Activated naive CD8-positive, alpha-beta T cell treated with anti-CD3 and anti-CD28 coated beads for 36 hours (primary cell): ENCODE data around the gene CTSC. TPM values are rescaled to one million over a fixed set of nuclear protein-coding genes. Genes with fewer than 3 reads are reported as not detected.

Experiments
- DNase-seq: peaks from one replicate; pipeline ENCODE4 v3.0.0; 2021
- H3K27ac Mint-ChIP-seq: one replicate; pipeline ENCODE4 v1.8.0; 2022; ENCODE audit warnings: mild to moderate bottlenecking, moderate library complexity, mixed read lengths
- H3K27me3 Mint-ChIP-seq: one replicate; pipeline ENCODE4 v1.8.0; 2022; ENCODE audit warnings: mild to moderate bottlenecking, mixed read lengths
- H3K36me3 Mint-ChIP-seq: one replicate; pipeline ENCODE4 v1.8.0; 2021; ENCODE audit warnings: mild to moderate bottlenecking, mixed read lengths
- H3K4me1 Mint-ChIP-seq: one replicate; pipeline ENCODE4 v1.8.0; 2021; ENCODE audit warnings: mixed read lengths
- H3K4me3 Mint-ChIP-seq: one replicate; pipeline ENCODE4 v1.8.0; 2022; ENCODE audit warnings: mild to moderate bottlenecking, moderate library complexity, mixed read lengths
- H3K9me3 Mint-ChIP-seq: one replicate; pipeline ENCODE4 v1.8.0; 2022; ENCODE audit warnings: mixed read lengths
- total RNA-seq, 2 experiments: library from RNA; stranded (reverse); gene quantifications; one replicate each; pipeline ENCODE4 v1.2.3, GENCODE V29; 2021

The CTSC gene
- 10 to 100 TPM; 77.6 to 80.9 TPM for total RNA-seq

DNA sequence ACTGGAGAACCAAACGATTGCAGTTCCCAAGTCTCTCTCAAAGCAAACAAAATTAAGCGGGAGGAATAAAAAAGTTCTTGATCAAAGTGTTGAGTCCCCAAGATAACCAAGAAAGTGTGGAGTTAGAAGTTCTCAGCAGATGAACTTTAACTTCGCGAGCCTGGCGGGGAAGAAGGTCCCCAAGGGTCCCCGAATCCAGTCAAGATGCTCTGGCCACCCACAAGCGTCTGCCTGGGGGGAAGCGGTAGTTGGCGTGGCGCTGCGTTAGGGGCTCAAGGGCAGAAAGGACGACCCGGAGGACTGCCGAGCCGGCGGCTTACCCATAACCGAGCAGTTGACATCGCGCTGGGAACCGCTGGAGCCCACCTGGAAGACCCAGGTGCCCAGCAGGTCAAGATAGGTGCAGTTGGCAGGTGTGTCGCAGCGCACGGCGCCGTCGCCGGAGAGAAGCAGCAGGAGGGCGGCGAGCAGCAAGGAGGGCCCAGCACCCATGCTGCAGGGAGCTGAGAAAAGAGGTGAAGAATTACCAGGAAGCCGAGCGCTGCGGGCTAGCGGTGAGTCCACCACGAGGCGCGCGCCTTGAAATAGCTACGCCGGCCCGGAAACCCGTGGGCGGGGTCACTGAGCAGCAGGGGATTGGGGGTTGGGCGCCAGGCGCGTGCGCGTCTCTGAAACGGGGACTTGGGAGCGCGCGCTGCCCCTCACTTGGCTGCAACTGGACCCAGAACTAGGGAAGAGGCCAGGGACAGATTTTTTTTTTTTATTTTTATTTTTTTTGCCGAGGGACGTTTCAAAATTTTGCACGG, at the start of gene CTSC:
TSS of gene CTSC (minus strand) at position 556 of the 806 bp plus-strand sequence. CDS start at position 492, 64 bp downstream.
- H3K4me3 Mint-ChIP-seq, result peak within 1 kb of the TSS; percentile 83
- peak within 1 kb of the TSS; percentile 85 for H3K27ac Mint-ChIP-seq
- no peaks in the 10 kb centered on the region for H3K27me3 Mint-ChIP-seq
- H3K9me3 Mint-ChIP-seq, result peaks cover 3% of the 10 kb centered on the region
- peaks cover 35% of the 10 kb centered on the region for H3K36me3 Mint-ChIP-seq
- H3K4me1 Mint-ChIP-seq, result peaks cover 33% of the 10 kb centered on the region
- DNase-seq, result peak; percentile 94

DNA sequence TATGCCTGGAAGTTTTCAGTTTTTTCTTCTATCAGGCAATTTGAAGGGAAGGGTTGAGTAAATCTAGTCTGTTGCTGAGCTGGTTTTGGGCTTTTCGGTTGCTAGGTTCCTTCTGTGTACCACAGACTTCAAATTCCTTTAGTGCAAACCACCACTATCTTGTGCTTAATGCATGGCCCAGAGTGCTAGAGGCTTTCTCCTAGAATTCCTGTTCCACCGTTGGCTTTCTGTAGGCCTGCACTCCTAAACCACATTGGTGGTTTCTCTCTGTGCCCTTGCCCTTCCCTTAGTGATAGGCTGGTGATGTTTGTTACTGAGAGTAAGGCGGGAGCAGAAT, 47.1 kb upstream of the CTSC start:
- Mint-ChIP-seq H3K4me1 (no peaks in the 10 kb centered on the region), H3K27me3 (no peaks in the 10 kb centered on the region), H3K27ac (no peak overlapping the region), H3K4me3 (no peak overlapping the region), H3K36me3 (no peaks in the 10 kb centered on the region), H3K9me3 (no peaks in the 10 kb centered on the region)
- DNase-seq, result no peak

DNA sequence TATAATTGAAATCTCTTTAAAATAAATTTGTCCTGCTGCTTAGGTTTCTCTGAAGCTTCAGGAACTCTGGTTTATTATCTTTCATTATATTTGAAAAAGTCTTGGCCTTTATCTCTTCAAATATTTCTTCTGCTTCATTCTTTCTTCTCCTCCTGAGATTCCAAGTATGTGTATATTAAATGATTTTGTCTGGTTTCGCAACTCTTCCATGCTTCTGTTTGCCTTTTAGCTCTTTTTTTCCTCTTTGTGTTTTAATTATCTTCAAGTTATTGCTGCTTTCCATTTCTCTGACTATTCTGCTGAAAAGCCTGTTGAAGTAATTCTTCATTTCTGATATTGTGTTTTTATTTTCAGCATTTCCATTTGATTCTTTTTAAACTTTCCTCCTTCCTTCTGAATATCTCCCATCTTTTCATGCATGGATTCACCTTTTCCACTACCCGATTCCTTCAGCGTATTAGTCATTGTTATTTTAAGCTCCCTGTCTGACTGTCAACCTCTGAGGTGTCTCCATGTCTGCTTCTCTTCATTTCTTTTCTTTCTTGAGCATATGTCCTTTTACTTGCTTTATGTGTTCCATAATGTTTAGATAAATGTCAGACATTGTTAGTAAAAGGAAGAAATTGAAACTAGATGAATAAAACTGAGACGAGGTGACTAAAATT, 46.6 kb upstream of the CTSC start:
- no peaks in the 10 kb centered on the region for H3K27me3 Mint-ChIP-seq
- H3K27ac Mint-ChIP-seq, result no peak overlapping the region
- no peaks in the 10 kb centered on the region for H3K9me3 Mint-ChIP-seq
- H3K36me3 Mint-ChIP-seq, result no peaks in the 10 kb centered on the region
- no peak overlapping the region for H3K4me3 Mint-ChIP-seq
- H3K4me1 Mint-ChIP-seq, result no peaks in the 10 kb centered on the region
- DNase-seq, result no peak

DNA sequence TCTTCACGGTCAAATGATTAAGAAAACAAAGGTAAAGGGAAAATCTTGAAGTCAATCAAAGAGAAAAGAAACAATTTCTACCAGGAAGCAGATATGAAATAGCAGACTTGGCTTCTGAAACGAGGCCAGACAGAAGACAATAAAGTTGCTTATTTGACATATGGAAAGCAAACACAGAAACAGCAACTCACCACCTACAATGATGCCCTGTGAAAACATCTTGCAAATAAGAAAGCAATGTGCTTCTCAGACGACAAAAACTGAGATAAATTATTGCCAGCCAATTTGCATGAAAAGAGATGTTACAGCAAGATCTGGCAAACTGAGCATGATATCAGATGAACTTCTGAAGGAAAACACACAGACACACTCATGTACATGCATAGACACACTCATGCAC, 45.9 kb upstream of the CTSC start:
- H3K27ac Mint-ChIP-seq, result no peak overlapping the region
- DNase-seq, result no peak
- H3K27me3 Mint-ChIP-seq, result no peaks in the 10 kb centered on the region
- H3K9me3 Mint-ChIP-seq, result no peaks in the 10 kb centered on the region
- no peak overlapping the region for H3K4me3 Mint-ChIP-seq
- no peaks in the 10 kb centered on the region for H3K4me1 Mint-ChIP-seq
- no peaks in the 10 kb centered on the region for H3K36me3 Mint-ChIP-seq

DNA sequence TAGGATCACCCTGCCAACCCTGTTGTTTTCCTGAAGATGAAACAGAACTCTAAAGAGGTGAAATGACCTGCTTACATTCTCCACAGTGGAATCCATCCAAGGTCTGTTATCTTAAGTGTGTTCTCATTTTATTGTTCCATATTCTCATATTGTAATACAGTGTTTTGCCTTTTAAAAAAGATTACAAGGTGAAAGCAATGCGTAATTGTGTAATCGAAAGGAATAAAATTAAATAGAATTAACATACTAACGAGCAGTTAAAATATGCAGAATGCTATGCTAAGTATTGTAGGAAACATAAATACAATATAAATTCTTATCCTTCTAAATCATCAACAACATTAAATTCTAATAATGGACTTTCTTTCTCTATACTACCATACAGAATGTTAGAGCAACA, 41.6 kb upstream of the CTSC start:
- Mint-ChIP-seq H3K4me1 (peaks cover 2% of the 10 kb centered on the region), H3K4me3 (no peak overlapping the region), H3K27me3 (no peaks in the 10 kb centered on the region), H3K27ac (no peak overlapping the region), H3K36me3 (peaks cover 3% of the 10 kb centered on the region), H3K9me3 (no peaks in the 10 kb centered on the region)
- DNase-seq, result no peak

DNA sequence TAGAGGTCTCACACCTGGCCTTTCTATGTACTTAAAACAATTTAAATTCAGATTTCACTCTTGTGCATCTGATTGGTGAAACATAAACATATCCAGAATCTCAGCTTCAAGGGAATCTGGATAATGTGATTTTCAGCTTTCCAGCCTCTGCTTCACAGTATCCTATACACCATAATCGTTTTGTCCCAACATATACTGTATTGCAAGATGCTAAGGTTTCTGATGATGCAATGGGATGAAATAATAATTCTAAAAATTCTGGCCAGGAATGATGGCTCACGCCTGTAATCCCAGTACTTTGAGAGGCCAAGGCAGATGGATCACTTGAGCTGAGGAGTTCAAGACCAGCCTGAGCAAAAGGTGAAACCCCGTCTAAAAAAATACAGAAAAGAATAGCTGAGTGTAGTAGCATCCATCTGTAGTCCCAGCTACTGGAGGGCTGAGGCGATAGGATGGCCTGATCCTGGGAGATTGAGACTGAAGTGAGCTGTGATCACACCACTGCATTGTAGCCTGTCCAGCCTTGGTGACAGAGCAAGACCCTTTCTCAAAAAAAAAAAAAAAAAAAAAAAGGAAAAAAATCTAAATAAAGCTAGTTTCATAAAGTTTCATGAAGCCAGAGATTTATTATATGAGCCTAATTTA, 41.0 kb upstream of the CTSC start:
- H3K27me3 Mint-ChIP-seq, result no peaks in the 10 kb centered on the region
- H3K4me1 Mint-ChIP-seq, result peaks cover 2% of the 10 kb centered on the region
- H3K36me3 Mint-ChIP-seq, result peaks cover 9% of the 10 kb centered on the region
- DNase-seq, result no peak
- H3K27ac Mint-ChIP-seq, result no peak overlapping the region
- H3K9me3 Mint-ChIP-seq, result no peaks in the 10 kb centered on the region
- H3K4me3 Mint-ChIP-seq, result no peak overlapping the region

DNA sequence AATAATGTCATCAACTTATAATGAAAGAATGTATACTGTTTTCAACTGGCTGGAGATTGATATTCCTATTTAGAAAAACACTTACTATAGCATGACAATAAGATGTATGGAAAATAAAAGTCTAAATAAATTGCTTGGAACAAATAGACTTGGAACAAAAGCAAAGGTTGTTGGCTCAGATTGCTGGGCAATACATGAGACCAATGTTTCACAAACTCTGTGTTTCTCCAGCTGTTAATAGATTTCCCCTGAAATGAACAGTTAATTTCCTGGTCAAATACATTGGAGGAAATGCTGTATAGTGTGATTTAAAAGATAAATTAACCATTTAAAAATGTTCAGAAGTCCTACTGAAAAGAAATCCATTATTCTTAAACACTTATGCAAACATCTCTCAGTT, 40.1 kb upstream of the CTSC start:
- H3K4me1 Mint-ChIP-seq, result peaks cover 2% of the 10 kb centered on the region
- peaks cover 9% of the 10 kb centered on the region for H3K36me3 Mint-ChIP-seq
- no peak for DNase-seq
- no peak overlapping the region for H3K4me3 Mint-ChIP-seq
- no peak overlapping the region for H3K27ac Mint-ChIP-seq
- H3K9me3 Mint-ChIP-seq, result no peaks in the 10 kb centered on the region
- H3K27me3 Mint-ChIP-seq, result no peaks in the 10 kb centered on the region

DNA sequence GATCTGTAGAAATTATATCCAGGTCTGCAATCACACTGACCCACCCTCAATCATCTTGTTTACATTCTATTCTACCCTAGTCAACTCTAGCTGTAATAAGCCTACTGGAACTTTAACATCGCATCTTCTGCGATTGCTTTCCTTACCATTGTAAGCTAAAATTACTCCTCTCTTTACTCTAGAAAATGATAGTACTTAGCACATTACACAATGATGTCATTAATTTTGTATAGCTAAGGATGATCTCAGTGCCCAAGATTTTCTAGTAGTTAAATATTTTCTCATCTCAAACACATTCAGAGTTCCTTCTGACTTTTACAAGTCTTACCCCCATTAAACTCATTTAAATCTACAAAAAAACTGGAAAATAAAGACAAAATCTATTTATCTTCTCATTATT, 39.6 kb upstream of the CTSC start:
- Mint-ChIP-seq H3K27me3 (no peaks in the 10 kb centered on the region), H3K4me3 (no peak overlapping the region), H3K4me1 (peaks cover 2% of the 10 kb centered on the region), H3K36me3 (peaks cover 9% of the 10 kb centered on the region), H3K9me3 (no peaks in the 10 kb centered on the region), H3K27ac (no peak overlapping the region)
- no peak for DNase-seq

DNA sequence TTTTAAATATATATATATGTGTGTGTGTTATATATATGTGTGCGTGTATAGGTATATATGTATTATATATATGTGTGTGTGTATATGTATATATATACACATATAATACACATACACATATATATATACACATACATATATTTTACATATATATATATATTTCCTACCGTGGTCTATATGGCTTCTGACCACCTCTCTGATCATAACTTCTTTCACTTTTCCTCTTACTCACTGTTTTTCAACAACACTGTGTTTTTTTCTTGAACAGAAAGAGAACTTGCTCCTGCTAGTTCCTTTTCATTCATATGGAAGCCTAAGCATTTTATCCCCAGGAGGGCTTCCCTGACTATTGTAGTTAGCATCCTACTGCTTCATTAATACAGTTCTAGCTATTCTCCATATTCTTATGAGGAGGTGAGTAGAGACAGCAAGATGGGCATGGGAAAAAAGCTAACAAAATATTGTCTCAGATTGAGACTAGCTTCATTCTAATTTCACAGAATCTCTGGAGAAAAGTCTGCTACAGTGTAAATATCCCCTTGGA, 38.5 kb upstream of the CTSC start:
- Mint-ChIP-seq H3K4me1 (peaks cover 5% of the 10 kb centered on the region), H3K9me3 (no peaks in the 10 kb centered on the region), H3K4me3 (no peak overlapping the region), H3K36me3 (peaks cover 9% of the 10 kb centered on the region), H3K27ac (no peak overlapping the region), H3K27me3 (no peaks in the 10 kb centered on the region)
- no peak for DNase-seq

DNA sequence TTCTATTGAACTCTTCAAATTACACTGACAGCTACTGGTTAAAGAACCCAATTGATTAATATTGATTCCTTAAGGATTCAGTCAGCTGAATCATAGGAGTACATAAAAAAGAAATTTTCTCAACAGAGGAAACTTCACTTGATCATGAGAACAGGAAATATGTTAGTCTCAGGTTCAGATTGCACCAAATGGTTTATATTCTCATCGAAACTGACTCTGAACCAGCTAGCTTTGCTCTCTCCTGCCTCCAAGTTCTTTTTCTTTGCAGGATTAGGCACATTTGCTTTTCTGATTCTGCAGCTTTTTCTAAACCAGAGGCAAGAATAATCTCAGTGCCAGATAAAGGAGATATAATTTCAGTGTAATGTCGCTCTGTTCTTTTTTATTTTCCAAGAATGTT, 33.2 kb upstream of the CTSC start:
- Mint-ChIP-seq H3K27ac (no peak overlapping the region), H3K27me3 (no peaks in the 10 kb centered on the region), H3K4me3 (no peak overlapping the region), H3K9me3 (no peaks in the 10 kb centered on the region), H3K4me1 (peaks cover 10% of the 10 kb centered on the region), H3K36me3 (peaks cover 9% of the 10 kb centered on the region)
- DNase-seq, result no peak

DNA sequence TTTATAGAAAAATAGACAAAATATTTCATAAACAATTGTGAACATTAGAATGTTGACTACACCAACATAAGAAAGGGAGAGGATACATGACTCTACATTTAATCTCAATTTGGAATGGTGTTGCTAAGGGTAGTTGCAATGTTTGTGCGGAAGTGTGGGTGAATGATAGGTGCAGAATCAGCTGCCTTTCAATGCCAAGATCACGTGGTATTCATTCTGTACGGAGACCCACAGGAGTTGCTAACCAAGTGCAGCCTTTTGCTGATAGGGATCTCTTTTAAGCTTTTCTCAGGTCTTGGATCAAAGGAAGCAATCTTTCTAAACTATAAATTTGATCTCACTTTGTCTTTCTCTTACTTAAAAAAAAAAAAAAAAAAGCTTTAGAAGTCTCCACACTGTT, 29.8 kb upstream of the CTSC start:
- no peak overlapping the region for H3K4me3 Mint-ChIP-seq
- H3K27ac Mint-ChIP-seq, result no peak overlapping the region
- H3K4me1 Mint-ChIP-seq, result peaks cover 23% of the 10 kb centered on the region
- H3K9me3 Mint-ChIP-seq, result no peaks in the 10 kb centered on the region
- H3K36me3 Mint-ChIP-seq, result no peaks in the 10 kb centered on the region
- H3K27me3 Mint-ChIP-seq, result no peaks in the 10 kb centered on the region
- DNase-seq, result no peak

DNA sequence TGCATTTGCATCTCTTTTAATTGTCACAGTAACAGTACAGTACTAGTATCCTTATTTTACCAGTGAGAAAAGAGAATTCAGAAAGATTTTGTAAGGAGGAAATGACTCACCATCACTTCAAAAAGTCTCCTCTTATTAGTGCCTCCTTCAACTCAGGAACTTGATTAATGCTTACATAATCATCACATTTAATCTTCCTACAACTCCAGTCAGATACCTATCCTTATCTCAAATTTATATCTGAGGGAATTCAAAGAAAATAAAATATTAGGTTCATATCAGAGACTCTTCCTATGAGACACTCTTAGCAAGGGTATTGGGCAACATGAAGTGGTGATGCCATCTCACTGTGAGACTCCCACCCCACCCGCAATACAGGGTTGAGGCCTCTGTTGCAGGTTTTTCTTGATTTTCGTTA, 26.1 kb upstream of the CTSC start:
- H3K27me3 Mint-ChIP-seq, result no peaks in the 10 kb centered on the region
- no peaks in the 10 kb centered on the region for H3K9me3 Mint-ChIP-seq
- DNase-seq, result no peak
- H3K4me1 Mint-ChIP-seq, result peaks cover 33% of the 10 kb centered on the region
- no peaks in the 10 kb centered on the region for H3K36me3 Mint-ChIP-seq
- no peak overlapping the region for H3K27ac Mint-ChIP-seq
- no peak overlapping the region for H3K4me3 Mint-ChIP-seq

DNA sequence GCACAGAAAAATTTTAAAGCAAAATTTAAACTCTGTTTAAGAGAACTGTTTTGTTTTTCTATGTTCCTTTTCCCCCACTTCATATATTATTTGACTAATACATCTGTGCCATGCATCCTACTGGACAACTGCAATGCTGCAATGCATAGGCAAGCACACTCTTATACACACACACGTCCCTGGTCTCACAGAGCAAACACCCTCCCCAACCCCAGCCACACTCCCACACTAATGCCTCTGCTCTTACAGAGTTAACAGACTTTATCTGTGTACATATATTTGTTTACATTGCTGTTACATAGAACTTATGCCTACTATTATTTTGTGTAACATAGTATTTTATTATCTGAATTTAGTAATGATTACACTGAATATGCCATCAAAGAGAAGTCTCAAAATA, 25.5 kb upstream of the CTSC start:
- no peak overlapping the region for H3K4me3 Mint-ChIP-seq
- DNase-seq, result no peak
- peaks cover 34% of the 10 kb centered on the region for H3K4me1 Mint-ChIP-seq
- H3K36me3 Mint-ChIP-seq, result no peaks in the 10 kb centered on the region
- H3K27ac Mint-ChIP-seq, result no peak overlapping the region
- no peaks in the 10 kb centered on the region for H3K27me3 Mint-ChIP-seq
- no peaks in the 10 kb centered on the region for H3K9me3 Mint-ChIP-seq

DNA sequence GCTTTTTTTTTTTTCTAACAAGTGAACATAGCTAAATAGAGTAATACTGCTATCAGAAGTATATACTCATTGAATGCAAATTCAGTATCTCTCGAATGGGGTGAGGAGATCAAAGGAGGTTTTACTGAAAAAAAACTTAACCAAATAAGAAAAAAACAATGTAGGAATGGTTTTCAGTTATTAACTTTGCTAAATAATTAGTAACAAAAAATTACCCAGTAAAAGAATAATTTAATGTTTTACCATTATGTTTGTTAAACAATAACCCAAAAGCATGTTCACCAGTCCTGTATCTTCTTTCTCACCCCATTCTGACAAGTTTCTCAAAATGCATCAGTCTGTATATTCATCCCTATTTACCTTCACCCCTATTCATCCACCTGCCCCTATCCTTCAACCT, 22.6 kb upstream of the CTSC start:
- DNase-seq, result no peak
- Mint-ChIP-seq H3K27me3 (no peaks in the 10 kb centered on the region), H3K9me3 (no peaks in the 10 kb centered on the region), H3K4me1 (peaks cover 38% of the 10 kb centered on the region), H3K27ac (no peak overlapping the region), H3K36me3 (no peaks in the 10 kb centered on the region), H3K4me3 (no peak overlapping the region)

DNA sequence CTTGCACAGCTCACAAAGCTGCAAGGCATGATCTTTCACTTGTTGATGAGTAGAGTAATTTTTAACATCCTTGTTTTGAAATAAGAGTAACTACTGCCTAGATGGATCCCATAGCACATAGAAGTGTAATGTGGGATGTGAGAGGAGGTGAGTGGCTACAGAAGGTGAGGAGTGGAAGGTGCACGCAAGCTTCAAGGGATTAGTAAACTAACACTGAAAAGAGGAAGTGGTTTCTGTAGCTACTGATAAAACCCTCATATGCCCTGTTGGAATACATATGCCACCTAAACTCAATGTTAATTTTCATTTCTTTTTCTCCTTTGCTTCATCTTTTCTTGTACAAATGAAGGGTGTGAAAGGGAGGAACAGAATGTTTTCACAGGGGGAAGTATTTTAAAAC, 22.0 kb upstream of the CTSC start:
- Mint-ChIP-seq H3K4me1 (peaks cover 43% of the 10 kb centered on the region), H3K27ac (peak overlapping the region; percentile 50), H3K9me3 (no peaks in the 10 kb centered on the region), H3K36me3 (peaks cover 2% of the 10 kb centered on the region), H3K27me3 (no peaks in the 10 kb centered on the region), H3K4me3 (no peak overlapping the region)
- DNase-seq, result no peak
